Natural killer cell (primary cell): Measurements from ENCODE around the gene CDK18. TPM values are rescaled to one million over a fixed set of nuclear protein-coding genes. Genes with fewer than 3 reads are reported as not detected.
A peak's percentile ranks its signal among the peaks of the same experiment; 100 is the strongest.

ENCODE experiments used
- ATAC-seq, 3 donors: fragments of 150-1000 bp in 2 of 3; fragments of 200-7000 bp in 1 of 3; cut with Tn5 transposase; 1 replicate in 1 of 3; 2 replicates in 2 of 3; pipeline ENCODE4 v1.10.0; 2021; ENCODE audit warnings: mild to moderate bottlenecking in 2 of 3, moderate library complexity in 2 of 3
- DNase-seq, 2 donors: peaks; one replicate each; pipeline versions ENCODE4 v3.0.0 to v3.0.0-alpha.2; 2013 to 2021; ENCODE audit warnings: mixed read lengths in 1 of 2
- H3K27ac ChIP-seq: one replicate; pipeline ENCODE4 v1.5.1; 2013; ENCODE audit warnings: mild to moderate bottlenecking, low read length
- H3K27me3 ChIP-seq: one replicate; pipeline ENCODE4 v1.6.1; 2013; ENCODE audit warnings: low read length; ENCODE audit not compliant: control insufficient read depth, insufficient read depth
- H3K36me3 ChIP-seq: one replicate; pipeline ENCODE4 v1.6.1; 2013; ENCODE audit warnings: low read length; ENCODE audit not compliant: control insufficient read depth, insufficient read depth
- H3K4me1 ChIP-seq: one replicate; pipeline ENCODE4 v1.6.1; 2013; ENCODE audit warnings: low read length; ENCODE audit not compliant: control insufficient read depth, insufficient read depth
- H3K4me3 ChIP-seq: one replicate; pipeline ENCODE4 v1.5.1; 2013; ENCODE audit warnings: low read length
- H3K9me3 ChIP-seq: one replicate; pipeline ENCODE4 v1.6.1; 2013; ENCODE audit warnings: low read length; ENCODE audit not compliant: control insufficient read depth, insufficient read depth
- H3K27ac Mint-ChIP-seq, 2 donors: one replicate each; pipeline ENCODE4 v1.8.0; 2022; ENCODE audit warnings: mild to moderate bottlenecking in 2 of 2, mixed read lengths in 2 of 2, moderate library complexity in 1 of 2
- H3K27me3 Mint-ChIP-seq, 2 donors: one replicate each; pipeline ENCODE4 v1.8.0; 2022; ENCODE audit warnings: low read depth in 2 of 2, mixed read lengths in 2 of 2
- H3K36me3 Mint-ChIP-seq: one replicate; pipeline ENCODE4 v1.8.0; 2022; ENCODE audit warnings: mixed read lengths
- H3K4me1 Mint-ChIP-seq, 2 donors: one replicate each; pipeline ENCODE4 v1.8.0; 2022; ENCODE audit warnings: mixed read lengths in 2 of 2
- H3K4me3 Mint-ChIP-seq: one replicate; pipeline ENCODE4 v1.8.0; 2022; ENCODE audit warnings: mild to moderate bottlenecking, moderate library complexity, mixed read lengths
- H3K9me3 Mint-ChIP-seq, 2 donors: one replicate each; pipeline ENCODE4 v1.8.0; 2022; ENCODE audit warnings: mixed read lengths in 2 of 2
- CTCF ChIP-seq: fragments of 200-600 bp; IDR thresholded peaks from one replicate; pipeline ENCODE4 v1.8.0; 2022; ENCODE audit warnings: antibody characterized with exemption
- WGBS: methylation state at CpG from one replicate; pipeline ENCODE4 v1.1.7; 2013; ENCODE audit warnings: missing lambda C conversion rate; ENCODE audit not compliant: insufficient coverage; 5-methylcytosine and 5-hydroxymethylcytosine counted together
- intact Hi-C: fragments of 100-400 bp; cut with micrococcal nuclease; formaldehyde crosslinking; loops from one replicate; pipeline ENCODE4 v1.14.2; 2022
- total RNA-seq, 4 donors: library from RNA; stranded (reverse); fragments of 120-200 nt in 1 of 4; gene quantifications; one replicate each; pipeline versions ENCODE4 v1.2.3 to v1.2.4, GENCODE V29; 2013 to 2022

The CDK18 gene
- total RNA-seq, 3 donors from 2014 or later (not counting 1 experiment from before 2014, with no cell fraction given), result 1.9 to 5.3 (median 4.0) TPM

- H3K27me3 ChIP-seq, result no peaks in the 10 kb centered on the region
- DNase-seq, result no peak
- H3K4me3 ChIP-seq, result no peak overlapping the region
- H3K4me1 ChIP-seq, result peaks cover 5% of the 10 kb centered on the region
- Mint-ChIP-seq H3K4me3 (no peak overlapping the region), H3K36me3 (no peaks in the 10 kb centered on the region), H3K27me3 (peaks cover 22 to 24% of the 10 kb centered on the region in 2 donors), H3K27ac (no peak overlapping the region), H3K9me3 (no peaks in the 10 kb centered on the region), H3K4me1 (no peaks in the 10 kb centered on the region)
- TF ChIP-seq CTCF, result no peak
- intact Hi-C loops, result no loop called here
- no peak overlapping the region for H3K27ac ChIP-seq
- ATAC-seq, result no peak
- no peaks in the 10 kb centered on the region for H3K36me3 ChIP-seq
- WGBS, result 83% methylated on average over 22 of the region's 22 CpGs
- no peaks in the 10 kb centered on the region for H3K9me3 ChIP-seq
Measured at GRCh38 chr1:205576805-205577761, 72.6 kb downstream of the CDK18 start.

- TF ChIP-seq CTCF, result no peak
- intact Hi-C loops, result no loop called here
- H3K27me3 Mint-ChIP-seq, result peaks cover 14 to 16% of the 10 kb centered on the region in 2 donors
- no peak overlapping the region for H3K27ac Mint-ChIP-seq
- no peak for ATAC-seq
- no peak overlapping the region for H3K27ac ChIP-seq
- DNase-seq, result peak in 1 of 2 donors; percentile 7
- no peak overlapping the region for H3K4me3 ChIP-seq
- no peaks in the 10 kb centered on the region for H3K9me3 Mint-ChIP-seq
- H3K36me3 Mint-ChIP-seq, result no peaks in the 10 kb centered on the region
- H3K27me3 ChIP-seq, result no peaks in the 10 kb centered on the region
- no peaks in the 10 kb centered on the region for H3K9me3 ChIP-seq
- H3K4me1 Mint-ChIP-seq, result no peaks in the 10 kb centered on the region
- no peaks in the 10 kb centered on the region for H3K36me3 ChIP-seq
- 90% methylated on average over 13 of the region's 13 CpGs for WGBS
- no peak overlapping the region for H3K4me3 Mint-ChIP-seq
- peaks cover 13% of the 10 kb centered on the region for H3K4me1 ChIP-seq
Measured at GRCh38 chr1:205577874-205578658, 73.6 kb downstream of the CDK18 start.

- Mint-ChIP-seq H3K27ac (no peak overlapping the region), H3K4me1 (no peaks in the 10 kb centered on the region)
- intact Hi-C loops, result no loop called here
Measured at GRCh38 chr1:205578780-205579571, 74.5 kb downstream of the CDK18 start.

More at GRCh38 chr1:205578780-205579571, 74.5 kb downstream of the CDK18 start:
- peaks cover 13% of the 10 kb centered on the region for H3K4me1 ChIP-seq
- DNase-seq, result no peak
- Mint-ChIP-seq H3K9me3 (no peaks in the 10 kb centered on the region), H3K27me3 (peaks cover 11 to 13% of the 10 kb centered on the region in 2 donors), H3K36me3 (no peaks in the 10 kb centered on the region), H3K4me3 (no peak overlapping the region)
- no peak overlapping the region for H3K4me3 ChIP-seq
- no peak overlapping the region for H3K27ac ChIP-seq
- no peaks in the 10 kb centered on the region for H3K27me3 ChIP-seq
- 54% methylated on average over 9 of the region's 9 CpGs for WGBS
- ATAC-seq, result no peak
- no peak for TF ChIP-seq CTCF
- no peaks in the 10 kb centered on the region for H3K9me3 ChIP-seq
- no peaks in the 10 kb centered on the region for H3K36me3 ChIP-seq
